Endodermal cell (in vitro differentiated cells): ENCODE data around the gene COG2. TPM values are rescaled to one million over a fixed set of nuclear protein-coding genes. Genes with fewer than 3 reads are reported as not detected.

Experiments
- DNase-seq: peaks from one replicate; pipeline ENCODE4 v3.0.0-alpha.2; 2017
- H3K27ac ChIP-seq: 2 replicates; pipeline ENCODE4 v1.5.1; 2013; ENCODE audit warnings: mild to moderate bottlenecking, low read depth, low read length, moderate library complexity
- H3K27me3 ChIP-seq: 2 replicates; pipeline ENCODE4 v1.6.1; 2013; ENCODE audit warnings: mild to moderate bottlenecking, low read length, moderate library complexity; ENCODE audit not compliant: insufficient read depth, control insufficient read depth, poor library complexity, severe bottlenecking
- H3K36me3 ChIP-seq: 2 replicates; pipeline ENCODE4 v1.7.0; 2013; ENCODE audit warnings: mild to moderate bottlenecking, low read length, moderate library complexity; ENCODE audit not compliant: control insufficient read depth, insufficient read depth
- H3K4me1 ChIP-seq: one replicate; pipeline ENCODE4 v1.7.0; 2013; ENCODE audit warnings: low read length; ENCODE audit not compliant: control insufficient read depth, insufficient read depth
- H3K4me3 ChIP-seq: 2 replicates; pipeline ENCODE4 v1.5.1; 2013; ENCODE audit warnings: mild to moderate bottlenecking, low read length, moderate library complexity
- H3K9ac ChIP-seq: 2 replicates; pipeline ENCODE4 v1.6.1; 2013; ENCODE audit warnings: mild to moderate bottlenecking, low read length, moderate library complexity; ENCODE audit not compliant: poor library complexity, severe bottlenecking; ENCODE audit errors: extremely low read depth
- H3K9me3 ChIP-seq: 2 replicates; pipeline ENCODE4 v1.6.1; 2013; ENCODE audit warnings: mild to moderate bottlenecking, low read length, moderate library complexity; ENCODE audit not compliant: control insufficient read depth
- H3K27ac Mint-ChIP-seq: 2 replicates; pipeline ENCODE4 v1.8.0; 2020; ENCODE audit warnings: mixed read lengths
- H3K27me3 Mint-ChIP-seq: 2 replicates; pipeline ENCODE4 v1.8.0; 2021; ENCODE audit warnings: mild to moderate bottlenecking, mixed read lengths; ENCODE audit not compliant: insufficient read depth
- H3K36me3 Mint-ChIP-seq: 2 replicates; pipeline ENCODE4 v1.8.0; 2020; ENCODE audit warnings: low read depth, mixed read lengths
- H3K4me1 Mint-ChIP-seq: 2 replicates; pipeline ENCODE4 v1.8.0; 2020; ENCODE audit warnings: mixed read lengths
- H3K4me3 Mint-ChIP-seq: 2 replicates; pipeline ENCODE4 v1.8.0; 2020; ENCODE audit warnings: mild to moderate bottlenecking, moderate library complexity, mixed read lengths
- H3K9me3 Mint-ChIP-seq: 2 replicates; pipeline ENCODE4 v1.8.0; 2020; ENCODE audit warnings: mild to moderate bottlenecking, mixed read lengths
- WGBS, 2 experiments: methylation state at CpG; one replicate each; pipeline versions ENCODE4 v1.1.5 to v1.1.7; 2013; ENCODE audit warnings: missing lambda C conversion rate in 2 of 2, mixed read lengths in 1 of 2; ENCODE audit not compliant: insufficient coverage in 1 of 2, insufficient read length in 1 of 2; 5-methylcytosine and 5-hydroxymethylcytosine counted together
- total RNA-seq, 2 donors: library from RNA; stranded (reverse); fragmentation: NEBNext Ultra II Directional in 1 of 2; extraction: Animal tissue kit (Norgen Biotek cat#: 25700) in 1 of 2; gene quantifications; 2 replicates in 1 of 2; 3 replicates in 1 of 2; pipeline ENCODE4 v1.2.1, GENCODE V29; 2021
- TF ChIP-seq, protein P1 (sequence below): fragments of 200-600 bp; sonication (generic); conservative IDR thresholded peaks from 2 replicates; pipeline ENCODE4 v1.5.0; 2021; ENCODE audit warnings: antibody characterized with exemption, mild to moderate bottlenecking

Gene COG2
- total RNA-seq, 2 donors from 2014 or later: 26.1 to 29.7 TPM

DNA sequence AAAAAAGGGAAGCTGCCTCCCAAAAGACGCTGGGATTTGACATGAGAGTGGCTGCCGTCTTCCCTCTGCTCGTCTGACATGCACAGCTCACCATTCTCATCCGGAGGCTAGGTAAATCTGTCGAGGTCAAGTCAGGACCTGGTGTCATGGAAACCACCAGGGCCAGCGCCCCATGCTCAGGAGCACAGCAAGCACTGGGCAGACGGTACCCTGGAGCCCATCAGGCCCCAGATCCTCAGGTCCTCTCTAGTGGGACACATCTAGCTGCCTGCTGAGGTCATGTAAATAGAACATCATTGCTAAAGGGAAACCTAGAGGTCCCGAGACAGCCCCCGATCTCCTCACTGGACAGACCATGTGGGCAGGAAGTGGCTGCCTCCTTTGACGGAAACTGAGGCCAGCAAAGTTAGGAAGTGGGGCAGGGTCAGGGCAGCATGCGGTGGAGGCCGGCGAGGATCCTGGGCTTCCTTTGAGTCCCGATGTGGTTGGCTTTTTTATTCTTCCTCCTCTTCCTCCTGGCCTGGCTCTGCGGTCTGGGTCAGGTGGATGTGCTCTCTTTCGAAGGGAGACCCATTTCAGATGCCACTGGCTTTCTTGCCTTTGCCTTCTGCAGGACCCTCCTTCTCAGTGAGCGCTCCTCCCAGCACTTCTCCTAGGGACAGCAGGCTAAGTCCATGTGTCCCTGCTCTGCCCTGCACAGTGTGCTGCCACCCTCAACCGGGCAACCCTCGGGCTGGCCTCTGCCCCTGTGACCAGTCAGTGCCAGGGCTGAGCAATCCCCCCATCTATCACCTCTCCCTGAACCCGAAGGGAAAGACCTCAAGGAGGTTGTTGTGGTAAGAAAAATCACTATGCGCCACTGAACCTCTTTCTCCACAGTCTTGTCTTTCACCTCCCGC lies 65.7 kb downstream of the COG2 start:
- H3K9me3 Mint-ChIP-seq: no peaks in the 10 kb centered on the region
- H3K27me3 Mint-ChIP-seq: peaks cover 2% of the 10 kb centered on the region
- Histone ChIP-seq H3K27me3 (no peaks in the 10 kb centered on the region), H3K4me1 (no peaks in the 10 kb centered on the region), H3K9me3 (no peaks in the 10 kb centered on the region), H3K27ac (no peak overlapping the region), H3K36me3 (no peaks in the 10 kb centered on the region), H3K4me3 (no peak overlapping the region), H3K9ac (no peak overlapping the region)
- H3K36me3 Mint-ChIP-seq: no peaks in the 10 kb centered on the region
- no peak overlapping the region for H3K4me3 Mint-ChIP-seq
- TF ChIP-seq, protein P1, sequence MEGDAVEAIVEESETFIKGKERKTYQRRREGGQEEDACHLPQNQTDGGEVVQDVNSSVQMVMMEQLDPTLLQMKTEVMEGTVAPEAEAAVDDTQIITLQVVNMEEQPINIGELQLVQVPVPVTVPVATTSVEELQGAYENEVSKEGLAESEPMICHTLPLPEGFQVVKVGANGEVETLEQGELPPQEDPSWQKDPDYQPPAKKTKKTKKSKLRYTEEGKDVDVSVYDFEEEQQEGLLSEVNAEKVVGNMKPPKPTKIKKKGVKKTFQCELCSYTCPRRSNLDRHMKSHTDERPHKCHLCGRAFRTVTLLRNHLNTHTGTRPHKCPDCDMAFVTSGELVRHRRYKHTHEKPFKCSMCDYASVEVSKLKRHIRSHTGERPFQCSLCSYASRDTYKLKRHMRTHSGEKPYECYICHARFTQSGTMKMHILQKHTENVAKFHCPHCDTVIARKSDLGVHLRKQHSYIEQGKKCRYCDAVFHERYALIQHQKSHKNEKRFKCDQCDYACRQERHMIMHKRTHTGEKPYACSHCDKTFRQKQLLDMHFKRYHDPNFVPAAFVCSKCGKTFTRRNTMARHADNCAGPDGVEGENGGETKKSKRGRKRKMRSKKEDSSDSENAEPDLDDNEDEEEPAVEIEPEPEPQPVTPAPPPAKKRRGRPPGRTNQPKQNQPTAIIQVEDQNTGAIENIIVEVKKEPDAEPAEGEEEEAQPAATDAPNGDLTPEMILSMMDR: no peak
- DNase-seq: no peak
- no peak overlapping the region for H3K27ac Mint-ChIP-seq
- WGBS, 2 experiments: 85 to 93% methylated on average over 12 to 22 of the region's 22 CpGs
- peaks cover under 1% of the 10 kb centered on the region for H3K4me1 Mint-ChIP-seq

DNA sequence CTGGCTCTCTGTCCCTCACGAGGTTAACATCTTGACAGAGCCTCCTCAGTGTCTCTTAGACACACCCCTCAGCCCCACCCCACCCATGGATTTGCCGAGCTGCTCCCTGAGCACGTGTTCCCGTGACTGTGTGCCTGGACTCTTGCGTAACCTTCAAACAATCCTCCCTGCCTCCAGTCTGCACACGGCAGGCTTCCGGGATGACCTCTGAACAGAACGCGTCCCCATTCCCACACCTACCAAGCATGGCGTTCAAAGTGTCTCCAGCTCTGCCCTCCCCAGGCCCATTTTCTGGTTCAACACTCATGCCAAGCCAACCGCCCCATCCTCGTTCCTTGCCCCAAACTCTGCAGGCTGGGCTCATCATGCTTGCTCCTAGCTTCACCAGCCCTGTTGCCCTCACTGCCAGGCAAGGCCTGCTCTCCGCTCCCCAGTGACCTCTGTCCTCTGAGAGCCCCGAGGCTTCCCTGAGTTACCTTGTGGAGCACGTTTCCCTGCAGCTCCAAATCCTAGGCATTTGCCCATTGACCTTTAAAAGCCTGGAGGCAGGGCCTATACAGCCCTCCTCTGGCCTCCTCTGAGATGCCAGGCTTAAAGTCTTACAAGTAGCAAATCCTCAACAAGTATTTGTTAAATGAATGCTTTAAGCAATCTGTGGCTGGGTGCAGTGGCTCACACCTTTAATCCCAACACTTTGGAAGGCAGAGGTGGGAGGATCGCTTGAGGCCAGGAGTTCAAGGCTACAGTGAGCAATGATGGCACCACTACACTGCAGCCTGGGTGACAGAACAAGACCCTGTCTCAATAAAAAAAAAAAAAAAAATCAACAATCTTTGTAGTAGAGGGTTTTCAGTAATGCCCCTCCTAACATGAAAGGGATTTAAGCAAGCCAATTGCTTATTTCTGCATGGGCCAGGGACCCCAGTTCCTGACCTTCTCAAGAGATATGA lies 66.6 kb downstream of the COG2 start:
- H3K27me3 ChIP-seq: no peaks in the 10 kb centered on the region
- no peak overlapping the region for H3K27ac Mint-ChIP-seq
- DNase-seq: no peak
- H3K9ac ChIP-seq: no peak overlapping the region
- no peak overlapping the region for H3K27ac ChIP-seq
- H3K36me3 Mint-ChIP-seq: no peaks in the 10 kb centered on the region
- no peaks in the 10 kb centered on the region for H3K4me1 ChIP-seq
- no peaks in the 10 kb centered on the region for H3K9me3 Mint-ChIP-seq
- 90 to 94% methylated on average over 4 to 16 of the region's 16 CpGs for WGBS, 2 experiments
- no peak overlapping the region for H3K4me3 ChIP-seq
- no peak overlapping the region for H3K4me3 Mint-ChIP-seq
- H3K27me3 Mint-ChIP-seq: peaks cover 2% of the 10 kb centered on the region
- H3K36me3 ChIP-seq: no peaks in the 10 kb centered on the region
- TF ChIP-seq, protein P1: no peak
- no peaks in the 10 kb centered on the region for H3K4me1 Mint-ChIP-seq
- H3K9me3 ChIP-seq: no peaks in the 10 kb centered on the region

DNA sequence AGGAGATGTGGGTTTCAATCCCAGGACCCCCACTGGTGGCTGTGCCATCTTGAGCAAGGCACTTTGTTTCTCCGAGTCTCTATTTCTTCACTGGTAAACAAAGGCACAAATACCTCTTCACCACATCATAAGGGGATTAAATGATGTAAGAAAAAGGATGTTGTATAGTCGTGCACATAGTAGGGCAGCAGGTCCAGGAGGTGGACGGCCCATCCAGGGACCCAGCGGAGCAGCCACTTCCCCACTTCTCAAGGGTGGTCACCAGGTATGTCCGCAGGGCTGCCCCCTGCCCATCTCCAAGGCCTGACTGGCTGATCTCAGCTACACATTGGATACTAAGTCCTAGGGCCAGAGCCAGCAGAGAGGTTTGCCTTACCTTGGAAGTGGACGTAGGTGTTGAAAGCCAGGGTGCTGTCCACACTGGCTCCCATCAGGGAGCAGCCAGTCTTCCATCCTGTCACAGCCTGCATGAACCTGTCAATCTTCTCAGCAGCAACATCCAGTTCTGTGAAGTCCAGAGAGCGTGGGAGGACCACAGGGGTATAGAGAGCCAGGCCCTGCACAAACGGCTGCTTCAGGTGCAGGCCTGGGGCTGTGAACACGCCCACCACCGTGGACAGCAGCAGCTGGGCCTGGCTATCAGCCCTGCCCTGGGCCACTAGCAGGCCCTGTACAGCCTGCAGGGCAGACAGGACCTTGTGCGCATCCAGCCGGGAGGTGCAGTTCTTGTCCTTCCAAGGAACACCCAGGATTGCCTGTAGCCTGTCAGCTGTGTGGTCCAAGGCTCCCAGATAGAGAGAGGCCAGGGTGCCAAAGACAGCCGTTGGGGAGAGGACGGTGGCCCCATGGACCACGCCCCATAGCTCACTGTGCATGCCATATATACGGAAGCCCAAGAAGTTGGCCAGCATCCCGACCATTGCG lies 67.6 kb downstream of the COG2 start:
- H3K9me3 Mint-ChIP-seq: no peaks in the 10 kb centered on the region
- WGBS, 2 experiments: 92 to 97% methylated on average over 12 to 18 of the region's 18 CpGs
- TF ChIP-seq, protein P1: no peak
- Histone ChIP-seq H3K4me1 (no peaks in the 10 kb centered on the region), H3K36me3 (no peaks in the 10 kb centered on the region), H3K9ac (no peak overlapping the region), H3K27ac (no peak overlapping the region), H3K27me3 (no peaks in the 10 kb centered on the region), H3K9me3 (no peaks in the 10 kb centered on the region), H3K4me3 (no peak overlapping the region)
- no peaks in the 10 kb centered on the region for H3K4me1 Mint-ChIP-seq
- no peak overlapping the region for H3K4me3 Mint-ChIP-seq
- no peak for DNase-seq
- H3K27ac Mint-ChIP-seq: no peak overlapping the region
- H3K36me3 Mint-ChIP-seq: no peaks in the 10 kb centered on the region
- H3K27me3 Mint-ChIP-seq: peaks cover 2% of the 10 kb centered on the region
